HFFc6 (cell line): ENCODE data around the gene RAB3IP. TPM values are rescaled to one million over a fixed set of nuclear protein-coding genes. Genes with fewer than 3 reads are reported as not detected.

Experiments used
- DNase-seq: peaks from one replicate; pipeline ENCODE4 v3.0.0-alpha.2; 2018
- H3K27ac Mint-ChIP-seq: 2 replicates; pipeline ENCODE4 v1.8.0; 2020; ENCODE audit warnings: mild to moderate bottlenecking, mixed read lengths
- H3K27me3 Mint-ChIP-seq: 2 replicates; pipeline ENCODE4 v1.8.0; 2021; ENCODE audit warnings: mild to moderate bottlenecking, moderate library complexity, mixed read lengths; ENCODE audit not compliant: insufficient read depth
- H3K36me3 Mint-ChIP-seq: 2 replicates; pipeline ENCODE4 v1.8.0; 2021; ENCODE audit warnings: low read depth, mixed read lengths
- H3K4me1 Mint-ChIP-seq: 2 replicates; pipeline ENCODE4 v1.8.0; 2020; ENCODE audit warnings: low read depth, mixed read lengths
- H3K4me3 Mint-ChIP-seq: 2 replicates; pipeline ENCODE4 v1.8.0; 2020; ENCODE audit warnings: mild to moderate bottlenecking, moderate library complexity, mixed read lengths
- H3K9me3 Mint-ChIP-seq: 2 replicates; pipeline ENCODE4 v1.8.0; 2020; ENCODE audit warnings: mild to moderate bottlenecking, mixed read lengths
- total RNA-seq, 6 experiments: library from RNA; stranded (reverse); fragmentation: NEBNext Ultra II Directional; extraction: Animal tissue kit (Norgen Biotek cat#: 25700); gene quantifications; 2 replicates in 1 of 6; 3 replicates in 5 of 6; pipeline ENCODE4 v1.2.3, GENCODE V29; 2021
- TF ChIP-seq, protein P1 (sequence below): fragments of 200-600 bp; sonication (generic); IDR thresholded peaks from 2 replicates; pipeline ENCODE4 v1.5.0; 2021; ENCODE audit warnings: antibody characterized with exemption, mild to moderate bottlenecking

RAB3IP gene
- total RNA-seq, 6 experiments from 2014 or later: 1.3 to 2.3 (median 1.4) TPM

DNA sequence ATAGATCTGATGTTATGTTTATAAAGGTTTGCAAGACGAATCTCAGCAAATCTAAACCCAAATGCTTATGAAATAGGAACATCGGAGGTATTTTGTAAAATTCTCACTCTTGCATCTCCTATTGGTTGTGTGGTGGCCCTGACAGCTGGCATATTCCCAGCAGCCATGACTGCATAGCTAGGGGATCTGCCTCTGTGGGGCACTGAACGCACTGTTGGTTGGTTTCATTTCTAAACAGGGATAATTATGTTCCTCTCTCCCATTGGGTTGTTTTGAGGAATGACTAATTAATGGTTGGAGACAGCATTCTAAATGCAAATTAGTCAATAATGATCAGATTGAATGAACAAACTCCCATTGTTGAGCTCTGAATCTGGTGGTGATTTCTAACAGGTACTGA, 36.8 kb upstream of the RAB3IP start:
- H3K27ac Mint-ChIP-seq: no peak overlapping the region
- H3K27me3 Mint-ChIP-seq: no peaks in the 10 kb centered on the region; the same call in none of the 2 replicates
- TF ChIP-seq, protein P1, sequence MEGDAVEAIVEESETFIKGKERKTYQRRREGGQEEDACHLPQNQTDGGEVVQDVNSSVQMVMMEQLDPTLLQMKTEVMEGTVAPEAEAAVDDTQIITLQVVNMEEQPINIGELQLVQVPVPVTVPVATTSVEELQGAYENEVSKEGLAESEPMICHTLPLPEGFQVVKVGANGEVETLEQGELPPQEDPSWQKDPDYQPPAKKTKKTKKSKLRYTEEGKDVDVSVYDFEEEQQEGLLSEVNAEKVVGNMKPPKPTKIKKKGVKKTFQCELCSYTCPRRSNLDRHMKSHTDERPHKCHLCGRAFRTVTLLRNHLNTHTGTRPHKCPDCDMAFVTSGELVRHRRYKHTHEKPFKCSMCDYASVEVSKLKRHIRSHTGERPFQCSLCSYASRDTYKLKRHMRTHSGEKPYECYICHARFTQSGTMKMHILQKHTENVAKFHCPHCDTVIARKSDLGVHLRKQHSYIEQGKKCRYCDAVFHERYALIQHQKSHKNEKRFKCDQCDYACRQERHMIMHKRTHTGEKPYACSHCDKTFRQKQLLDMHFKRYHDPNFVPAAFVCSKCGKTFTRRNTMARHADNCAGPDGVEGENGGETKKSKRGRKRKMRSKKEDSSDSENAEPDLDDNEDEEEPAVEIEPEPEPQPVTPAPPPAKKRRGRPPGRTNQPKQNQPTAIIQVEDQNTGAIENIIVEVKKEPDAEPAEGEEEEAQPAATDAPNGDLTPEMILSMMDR: no peak
- H3K9me3 Mint-ChIP-seq: no peaks in the 10 kb centered on the region
- no peaks in the 10 kb centered on the region for H3K4me1 Mint-ChIP-seq
- DNase-seq: no peak
- H3K36me3 Mint-ChIP-seq: no peaks in the 10 kb centered on the region
- H3K4me3 Mint-ChIP-seq: no peak overlapping the region

DNA sequence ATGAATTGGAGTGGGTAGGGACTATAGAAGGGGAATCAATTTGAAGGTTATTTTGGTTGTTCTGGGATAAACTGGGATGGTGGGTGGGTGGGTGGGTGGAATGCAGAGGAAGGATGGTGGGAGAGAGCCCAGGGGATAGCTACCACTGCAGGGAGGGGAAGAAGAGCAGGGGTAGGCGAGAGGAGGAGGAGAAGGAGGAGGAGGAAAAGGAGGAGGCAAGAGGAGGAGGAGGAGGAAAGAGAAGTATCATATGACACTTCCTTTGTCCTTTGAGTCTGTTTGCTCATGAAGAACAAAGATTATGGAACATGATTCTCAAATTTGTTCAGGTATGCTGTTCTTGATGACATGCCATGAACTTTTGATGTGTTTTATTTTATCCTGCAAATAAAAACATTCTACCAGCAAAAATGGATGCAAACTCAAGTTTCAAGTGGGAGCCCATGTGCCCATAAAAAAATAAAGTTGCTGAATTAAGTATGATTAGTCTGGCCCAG, 35.5 kb upstream of the RAB3IP start:
- no peaks in the 10 kb centered on the region for H3K9me3 Mint-ChIP-seq
- H3K27me3 Mint-ChIP-seq: no peaks in the 10 kb centered on the region; the same call in none of the 2 replicates
- no peak overlapping the region for H3K27ac Mint-ChIP-seq
- DNase-seq: no peak
- no peaks in the 10 kb centered on the region for H3K4me1 Mint-ChIP-seq
- TF ChIP-seq, protein P1: no peak
- no peaks in the 10 kb centered on the region for H3K36me3 Mint-ChIP-seq
- H3K4me3 Mint-ChIP-seq: no peak overlapping the region

DNA sequence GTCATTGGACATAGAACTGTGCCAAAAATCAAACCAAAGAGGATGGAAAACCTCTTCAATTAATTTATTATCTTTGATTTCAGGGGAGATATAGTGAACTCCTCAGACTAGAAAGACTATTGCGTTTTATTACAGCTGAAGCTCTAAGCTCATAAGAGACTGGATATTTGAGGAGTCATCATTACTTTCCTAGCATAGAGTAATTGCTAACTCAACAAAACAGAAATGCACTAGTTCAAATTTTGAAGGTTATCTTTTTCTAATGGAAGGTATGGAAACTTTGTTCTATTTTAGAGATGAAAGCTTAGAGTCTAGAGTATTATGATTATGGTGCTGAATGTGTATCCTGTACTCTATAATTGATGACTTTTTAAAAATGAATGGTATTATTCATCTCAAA, 34.3 kb upstream of the RAB3IP start:
- Mint-ChIP-seq H3K4me1 (no peaks in the 10 kb centered on the region), H3K9me3 (no peaks in the 10 kb centered on the region)
- DNase-seq: no peak

DNA sequence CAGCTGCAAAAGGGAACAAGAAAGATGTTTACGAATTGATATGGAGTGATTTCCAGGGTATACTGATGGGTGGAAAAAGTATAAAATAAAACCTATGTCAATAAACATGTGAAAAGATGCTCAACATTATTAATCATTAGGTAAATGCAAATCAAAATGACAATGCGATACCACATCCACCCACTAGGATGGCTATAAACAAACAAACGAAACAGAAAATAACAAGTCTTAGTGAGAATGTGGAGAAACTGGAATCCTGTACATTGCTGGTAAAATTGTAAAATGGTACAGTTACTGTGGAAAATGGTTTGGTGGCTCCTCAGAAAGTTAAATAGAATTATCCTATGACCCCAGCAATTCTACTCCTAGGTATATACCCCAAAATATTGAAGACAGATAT, 30.0 kb upstream of the RAB3IP start:
- no peaks in the 10 kb centered on the region; the same call in 1 of the 2 replicates for H3K27me3 Mint-ChIP-seq
- no peaks in the 10 kb centered on the region for H3K9me3 Mint-ChIP-seq
- DNase-seq: no peak
- no peak overlapping the region for H3K4me3 Mint-ChIP-seq
- H3K36me3 Mint-ChIP-seq: no peaks in the 10 kb centered on the region
- no peaks in the 10 kb centered on the region for H3K4me1 Mint-ChIP-seq
- TF ChIP-seq, protein P1: peak; percentile 64
- no peak overlapping the region for H3K27ac Mint-ChIP-seq

More for the DNA sequence above, 34.3 kb upstream of the RAB3IP start:
- Mint-ChIP-seq H3K27ac (no peak overlapping the region), H3K27me3 (no peaks in the 10 kb centered on the region; the same call in none of the 2 replicates), H3K36me3 (no peaks in the 10 kb centered on the region), H3K4me3 (no peak overlapping the region)
- TF ChIP-seq, protein P1: no peak

DNA sequence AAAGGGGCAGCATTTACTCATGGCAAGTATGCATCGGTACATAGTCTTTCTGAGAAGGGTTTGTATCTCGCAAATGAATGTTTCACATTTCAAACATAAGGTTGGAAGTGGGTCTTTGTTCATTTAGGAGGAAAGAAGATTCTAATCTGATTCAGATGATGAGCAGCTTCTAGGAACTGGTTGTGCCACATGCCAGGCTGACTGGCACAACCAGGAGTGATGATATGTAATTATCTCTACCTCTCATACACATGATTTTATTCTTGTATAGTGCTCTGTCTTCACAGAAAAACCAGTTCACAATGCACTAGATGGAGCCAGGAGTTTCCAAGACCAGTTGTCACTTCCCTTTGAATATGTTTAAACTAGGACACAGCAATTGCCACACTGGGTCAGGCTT, 25.8 kb upstream of the RAB3IP start:
- Mint-ChIP-seq H3K36me3 (no peaks in the 10 kb centered on the region), H3K27me3 (peaks cover 4% of the 10 kb centered on the region; the same call in 1 of the 2 replicates), H3K4me3 (no peak overlapping the region), H3K27ac (no peak overlapping the region), H3K4me1 (no peaks in the 10 kb centered on the region), H3K9me3 (no peaks in the 10 kb centered on the region)
- TF ChIP-seq, protein P1: no peak
- no peak for DNase-seq
